Activated T-helper 1 cell treated with Interleukin-2 at 50 U/mL for 16 hours (primary cell): ENCODE measurements around the gene FBXL17.

ENCODE experiments used
- DNase-seq: peaks from one replicate; pipeline ENCODE4 v3.0.0-alpha.2; 2020; ENCODE audit warnings: low read depth

The FBXL17 gene

DNA sequence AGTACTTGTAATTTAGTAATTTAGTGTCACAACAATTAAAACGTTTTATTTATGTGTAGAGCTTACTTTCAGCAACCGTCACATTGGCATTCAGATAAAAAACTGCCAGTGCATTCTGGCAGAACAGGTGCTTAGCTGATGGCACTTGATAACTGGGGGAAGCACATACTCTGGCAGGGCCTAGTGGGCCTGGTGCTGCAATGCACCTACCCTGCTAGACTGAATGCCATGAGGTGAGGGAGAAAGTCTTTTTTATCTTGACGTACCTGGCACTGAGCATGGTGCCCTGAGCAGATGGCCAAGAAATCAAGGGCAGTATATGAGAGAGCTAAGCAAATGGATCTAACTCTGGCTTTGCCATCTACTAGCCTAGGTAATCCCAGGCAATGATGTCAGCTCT lies 430.6 kb downstream of the FBXL17 start:
- DNase-seq = no peak

DNA sequence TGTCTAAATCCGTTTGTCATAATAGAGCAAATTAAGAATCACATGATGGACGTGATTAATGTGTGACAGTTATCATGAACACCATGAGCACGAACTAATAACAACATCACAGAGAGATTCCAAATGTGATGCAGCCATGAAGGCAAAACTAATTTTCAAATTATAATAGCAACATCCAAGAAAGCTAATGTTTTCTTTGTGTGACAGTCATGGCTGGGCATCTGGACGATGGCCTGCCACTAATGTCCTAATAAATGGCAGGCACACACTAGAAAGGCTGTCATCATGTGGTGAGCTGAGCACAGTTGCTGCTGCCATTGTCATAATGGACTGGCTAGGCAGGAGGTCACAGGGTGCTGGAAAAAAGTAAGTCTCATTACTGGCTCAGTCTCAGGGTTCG lies 431.1 kb downstream of the FBXL17 start:
- DNase-seq = no peak

DNA sequence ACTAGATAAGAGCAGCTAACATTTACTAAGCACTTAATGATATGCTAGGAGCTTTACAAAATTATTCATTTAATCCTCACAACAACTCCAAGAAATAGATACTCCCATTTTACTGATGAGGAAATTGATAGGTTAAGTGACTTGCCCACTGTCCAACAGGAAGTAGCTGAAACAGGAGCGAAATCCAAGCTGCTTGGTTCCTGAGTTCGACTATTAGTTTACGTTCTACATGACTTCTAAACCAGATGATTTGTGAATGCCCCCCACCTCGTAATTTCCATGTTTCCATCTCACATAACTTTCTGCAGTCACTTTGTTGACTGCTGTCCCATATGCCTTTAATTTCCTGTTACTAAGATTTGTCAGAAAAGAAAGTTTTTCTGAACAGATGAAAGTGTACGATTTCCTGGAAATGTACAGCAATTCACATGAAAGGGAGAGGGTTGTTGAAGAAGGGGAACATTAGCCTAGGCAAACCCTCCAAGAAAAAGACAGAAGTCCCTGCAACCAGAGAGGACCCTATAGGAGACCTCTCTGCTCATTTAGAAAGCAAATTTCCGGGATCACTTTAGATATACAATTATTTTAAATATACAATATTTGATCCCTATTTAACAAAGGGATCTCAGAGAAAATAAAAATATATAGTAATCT lies 432.1 kb downstream of the FBXL17 start:
- DNase-seq = no peak

GRCh38 chr5:107948377-107948776 lies 433.5 kb downstream of the FBXL17 start:
- DNase-seq = no peak

DNA sequence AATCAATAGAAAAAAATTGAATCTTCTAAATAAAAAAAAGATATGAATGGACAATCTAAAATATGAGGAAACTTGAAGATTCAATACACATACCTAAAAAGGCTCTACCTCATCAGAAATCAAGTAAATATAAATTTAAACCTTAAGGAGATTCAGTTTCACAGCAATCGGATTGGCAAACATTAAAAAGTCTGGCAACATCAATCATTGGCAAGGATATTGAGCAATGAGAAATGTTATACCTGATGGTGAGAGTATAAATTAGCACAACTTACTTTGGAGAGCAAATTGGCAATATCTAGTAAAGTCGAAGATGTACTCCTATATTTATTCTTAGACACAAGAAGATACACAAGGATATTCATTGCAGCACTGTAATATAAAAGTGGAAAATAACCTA lies 436.8 kb downstream of the FBXL17 start:
- DNase-seq = no peak

DNA sequence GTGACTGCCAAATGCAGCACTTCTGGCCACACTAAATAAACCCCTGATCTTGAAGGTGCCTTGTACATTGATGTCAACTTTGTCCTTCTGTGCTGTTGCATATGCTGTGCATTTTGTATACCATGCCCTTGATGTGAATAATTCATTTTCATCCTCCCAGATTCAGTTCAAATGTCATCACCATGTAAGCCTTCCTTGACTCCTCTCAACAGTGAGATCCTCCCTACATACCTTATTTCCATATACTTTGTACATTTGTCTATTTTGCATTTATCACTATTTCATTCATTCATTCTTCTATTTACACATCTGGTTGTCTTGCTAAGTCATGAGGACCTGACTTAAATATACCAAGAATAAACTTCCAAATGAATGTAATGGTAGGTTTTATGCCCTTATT lies 438.0 kb downstream of the FBXL17 start:
- no peak for DNase-seq

DNA sequence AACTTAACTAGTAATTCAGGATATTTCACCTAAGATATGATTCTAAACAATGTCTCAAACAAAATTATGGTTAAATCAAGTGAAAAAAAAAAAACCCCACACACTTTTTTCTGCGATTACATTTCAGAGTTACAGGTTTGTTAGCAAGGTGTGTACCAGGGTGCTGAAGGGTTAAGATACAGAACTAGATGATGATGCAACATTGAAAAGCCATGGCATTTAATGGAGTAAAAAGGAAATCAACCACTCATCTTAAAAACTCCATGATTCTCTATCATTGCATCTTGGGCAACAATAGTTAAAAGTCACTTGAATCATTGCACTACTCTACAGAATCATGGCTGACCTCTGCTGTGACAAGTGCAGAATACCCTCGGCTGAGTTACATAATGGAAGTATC lies 440.9 kb downstream of the FBXL17 start:
- no peak for DNase-seq

- DNase-seq = no peak
Measured at GRCh38 chr5:107937651-107938355, 444.1 kb downstream of the FBXL17 start.

- DNase-seq = no peak
Measured at GRCh38 chr5:107937204-107937603, 444.7 kb downstream of the FBXL17 start.

- DNase-seq = no peak
Measured at GRCh38 chr5:107936515-107936914, 445.4 kb downstream of the FBXL17 start.

- DNase-seq = no peak
Measured at GRCh38 chr5:107935645-107936044, 446.3 kb downstream of the FBXL17 start.

DNA sequence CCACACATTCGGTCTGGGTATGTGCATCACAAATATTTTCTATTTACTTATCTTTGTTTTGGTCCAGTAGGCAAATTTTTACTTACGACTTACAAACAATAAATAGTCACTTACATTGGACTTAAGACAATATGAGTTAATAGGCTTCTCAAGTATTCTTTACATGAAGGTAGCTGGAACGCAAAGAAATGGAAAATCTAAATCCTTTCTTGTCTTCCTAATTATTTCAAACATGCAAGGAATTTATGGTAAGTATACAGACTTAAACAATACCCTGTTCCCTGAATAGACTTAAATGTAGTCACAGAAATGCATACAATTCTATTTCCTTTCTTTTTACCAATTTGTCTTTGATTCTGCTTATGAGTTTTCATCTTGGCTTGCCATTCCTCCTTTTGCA lies 448.6 kb downstream of the FBXL17 start:
- no peak for DNase-seq

- no peak for DNase-seq
Measured at GRCh38 chr5:107930891-107931290, 451.0 kb downstream of the FBXL17 start.

DNA sequence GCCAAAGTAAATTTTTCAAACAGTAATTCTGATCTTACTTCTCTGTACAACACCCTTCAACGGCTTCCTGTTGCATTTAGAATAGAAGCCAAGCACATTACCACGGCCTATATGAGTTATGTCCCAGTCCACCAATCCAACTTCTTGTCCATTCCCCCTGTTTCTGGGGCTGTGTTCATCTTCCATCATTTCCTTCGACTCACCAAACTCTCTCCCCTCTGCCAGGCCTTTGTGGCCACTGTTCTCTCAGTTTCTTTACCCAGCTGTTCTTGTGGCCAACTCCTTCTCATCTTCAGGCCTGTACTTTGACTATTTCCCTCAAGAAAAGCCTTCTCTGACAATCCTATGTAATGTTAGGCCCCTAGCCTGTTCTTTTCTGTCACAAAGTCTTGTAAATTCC lies 451.8 kb downstream of the FBXL17 start:
- DNase-seq = no peak

- DNase-seq = no peak
Measured at GRCh38 chr5:107929080-107929479, 452.8 kb downstream of the FBXL17 start.

DNA sequence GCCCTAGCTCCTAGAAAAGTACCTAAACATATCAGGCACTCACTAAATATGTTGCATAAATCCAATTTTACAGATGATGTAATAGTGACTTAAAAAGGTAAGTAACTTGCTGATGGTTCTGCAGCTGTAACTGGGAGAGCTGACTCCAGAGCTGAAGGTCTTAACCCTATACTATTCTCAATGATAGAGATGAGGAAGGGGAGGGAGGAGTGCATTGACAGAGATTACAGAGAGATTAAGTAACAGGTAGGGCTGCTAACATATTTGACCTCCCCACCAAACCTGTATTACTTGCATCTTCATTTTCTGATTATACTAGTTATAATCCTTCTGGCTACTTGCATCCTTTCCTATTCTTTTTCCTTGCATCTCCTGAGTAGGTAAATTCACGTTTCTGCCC lies 455.8 kb downstream of the FBXL17 start:
- no peak for DNase-seq

- DNase-seq = no peak
Measured at GRCh38 chr5:107925200-107925599, 456.7 kb downstream of the FBXL17 start.

GRCh38 chr5:107919969-107920368 lies 461.9 kb downstream of the FBXL17 start:
- DNase-seq = no peak

GRCh38 chr5:107919361-107919760 lies 462.5 kb downstream of the FBXL17 start:
- no peak for DNase-seq

DNA sequence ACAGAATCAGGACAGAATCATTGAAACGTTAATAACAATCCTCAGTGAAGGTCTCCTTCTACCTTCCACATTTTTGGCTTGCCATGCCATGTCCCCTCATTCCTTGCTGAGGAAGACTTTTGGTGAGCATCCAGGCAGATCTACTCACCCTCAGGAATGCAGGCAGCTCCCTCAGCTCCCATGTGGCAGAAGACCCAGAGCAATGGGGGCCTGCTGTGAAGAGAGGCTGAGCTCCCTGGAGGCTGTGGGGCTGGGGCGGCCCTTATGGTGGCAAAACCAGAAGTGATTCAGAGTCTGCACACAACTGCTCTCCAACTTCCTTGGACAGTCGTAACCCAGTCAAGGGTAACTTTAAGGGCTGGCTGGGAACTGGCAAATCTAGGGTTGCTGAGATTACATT lies 463.9 kb downstream of the FBXL17 start:
- DNase-seq = no peak

- no peak for DNase-seq
Measured at GRCh38 chr5:107916731-107917725, 464.9 kb downstream of the FBXL17 start.

GRCh38 chr5:107915176-107915812 lies 466.6 kb downstream of the FBXL17 start:
- DNase-seq = no peak
